Measurements from ENCODE around the gene OSBPL3. TPM values are rescaled to one million over a fixed set of nuclear protein-coding genes. Genes with fewer than 3 reads are reported as not detected.

The OSBPL3 gene
- total RNA-seq, 4 donors from 2014 or later: 4.3 to 8.6 (median 7.1) TPM

GRCh38 chr7:24755541-24756407, 224.2 kb downstream of the OSBPL3 start:
- no peak for DNase-seq (ENCODE audit: low spot score)
- no peak for TF ChIP-seq CTCF (IDR thresholded peaks at IDR 0.05)
- no peak for ATAC-seq (ENCODE audit: low FRiP score)

DNA sequence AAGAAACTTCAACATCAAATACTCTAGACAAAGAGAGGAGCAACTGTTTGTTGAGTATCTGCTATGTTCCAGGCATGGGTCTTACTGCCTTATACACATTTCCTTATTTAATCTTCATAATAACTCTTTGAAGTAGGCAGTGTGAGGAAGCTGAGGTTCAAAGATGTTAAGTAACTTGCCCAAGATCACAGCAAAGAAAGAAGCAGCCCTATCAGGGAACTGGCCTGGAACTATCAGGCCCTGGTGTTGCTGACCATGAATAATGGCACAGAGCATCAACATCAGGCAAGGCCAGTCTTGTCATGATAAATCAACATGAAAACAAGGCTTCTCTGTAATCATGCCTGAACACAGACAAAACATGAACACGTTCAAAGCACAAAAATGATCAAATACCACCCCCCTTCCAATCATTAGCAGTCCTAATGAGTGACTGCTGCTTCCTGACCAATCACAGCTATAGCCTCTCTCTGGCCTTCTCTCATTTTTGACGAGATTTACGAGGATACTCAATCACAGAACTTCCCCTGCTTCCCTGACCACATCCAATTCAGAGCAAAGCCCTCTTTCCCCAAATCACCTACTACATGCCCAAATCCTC, 225.0 kb downstream of the OSBPL3 start:
- DNase-seq (ENCODE audit: low spot score): no peak
- no peak for ATAC-seq (ENCODE audit: low FRiP score)
- TF ChIP-seq CTCF (IDR thresholded peaks at IDR 0.05): no peak

- DNase-seq (ENCODE audit: low spot score) (no peak), ATAC-seq (ENCODE audit: low FRiP score) (no peak)
- no peak for TF ChIP-seq CTCF (IDR thresholded peaks at IDR 0.05)
These were observed 227.7 kb downstream of the OSBPL3 start for GRCh38 chr7:24752073-24752800.

DNA sequence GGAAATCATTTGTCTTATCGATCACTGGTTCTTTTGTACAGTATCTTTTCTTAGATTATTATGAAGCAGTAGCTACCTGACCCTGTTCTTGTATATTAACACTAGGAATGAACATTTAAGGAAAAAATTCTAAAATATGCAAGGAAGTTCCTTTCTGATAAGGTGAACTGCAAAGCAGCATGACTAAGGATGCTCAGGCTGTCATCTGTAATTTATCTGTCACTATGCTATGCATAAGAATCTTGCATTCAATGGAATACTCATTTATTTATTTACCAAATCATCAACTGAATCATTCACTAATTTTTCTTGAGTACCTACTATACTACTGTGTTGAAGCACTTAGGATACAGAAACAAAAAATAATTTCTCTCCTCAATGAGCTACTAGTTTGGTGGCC, 228.5 kb downstream of the OSBPL3 start:
- no peak for ATAC-seq (ENCODE audit: low FRiP score)
- no peak for TF ChIP-seq CTCF (IDR thresholded peaks at IDR 0.05)
- no peak for DNase-seq (ENCODE audit: low spot score)

- DNase-seq (ENCODE audit: low spot score): no peak
- no peak for ATAC-seq (ENCODE audit: low FRiP score)
- TF ChIP-seq CTCF (IDR thresholded peaks at IDR 0.05): no peak
These were observed 229.4 kb downstream of the OSBPL3 start for GRCh38 chr7:24750441-24751055.

DNA sequence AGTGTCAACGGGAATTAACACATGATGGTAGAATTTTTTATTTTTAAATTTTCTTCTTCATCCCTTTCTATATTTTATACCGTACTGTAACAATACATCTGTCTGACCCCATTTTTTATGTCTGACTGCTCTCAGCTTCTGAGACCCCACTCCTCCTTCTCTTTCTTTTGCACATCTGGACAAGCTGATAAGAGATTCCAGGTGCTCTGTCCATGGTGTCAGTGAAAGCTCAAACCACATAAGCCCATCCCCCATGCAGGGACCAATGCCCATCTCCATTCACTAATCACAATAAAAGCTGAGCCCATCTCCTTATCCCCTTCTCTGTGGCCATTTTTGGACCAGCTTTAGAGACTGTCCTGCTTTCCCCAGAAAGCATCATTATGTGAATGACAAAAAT, 231.5 kb downstream of the OSBPL3 start:
- TF ChIP-seq CTCF (IDR thresholded peaks at IDR 0.05): no peak
- DNase-seq (ENCODE audit: low spot score) (no peak), ATAC-seq (ENCODE audit: low FRiP score) (no peak)

Other genes with a start within 250 kb of the OSBPL3 start
- 10 to 100 TPM; 14.8 to 58.3 (median 30.7) TPM for gene GSDME, start 222.7 kb downstream of the OSBPL3 start, total RNA-seq
- 10 to 100 TPM; 40.8 to 84.4 (median 56.1) TPM for gene CYCS, start 145.1 kb upstream of the OSBPL3 start, total RNA-seq
- not detected for gene NPVF, start 248.3 kb upstream of the OSBPL3 start, total RNA-seq